ENCODE data around the gene TRIM54. TPM values are rescaled to one million over a fixed set of nuclear protein-coding genes. Genes with fewer than 3 reads are reported as not detected.

The TRIM54 gene
- total and polyA plus RNA-seq, 9 of the 15 experiments (the other 6 are each of a cell fraction or from before 2014, with no cell fraction given) = not detected

GRCh38 chr2:27353762-27354596 lies 71.8 kb downstream of the TRIM54 start (continued):
- peak; percentile 5; the same call in 1 of the 2 replicates for TF ChIP-seq ZFX (CRISPR knock-in tag; IDR thresholded peaks at IDR 0.05)
- no peak for TF ChIP-seq TAF7 (tag; IDR thresholded peaks at IDR 0.05)
- no peak for TF ChIP-seq NFXL1 (CRISPR knock-in tag; IDR thresholded peaks at IDR 0.05)
- no peak for TF ChIP-seq POLR2B (IDR thresholded peaks at IDR 0.05; ENCODE audit: low read depth, partially characterized antibody)
- TF ChIP-seq CBX8 (IDR thresholded peaks at IDR 0.05; ENCODE audit: borderline replicate concordance, extremely low read depth, low read depth, low read length, poor library complexity, severe bottlenecking) = no peak
- no peak for TF ChIP-seq ZBTB5 (IDR thresholded peaks at IDR 0.05)
- no peak for TF ChIP-seq RNF219 (CRISPR knock-in tag; IDR thresholded peaks at IDR 0.05)
- TF ChIP-seq ATF1 (CRISPR knock-in tag; IDR thresholded peaks at IDR 0.05) = no peak
- TF ChIP-seq ATF1 (tag; IDR thresholded peaks at IDR 0.05) = peak; percentile 44; the same call in 1 of the 2 replicates
- no peak for TF ChIP-seq POLR3G (IDR thresholded peaks at IDR 0.05; ENCODE audit: extremely low read depth, insufficient read length, insufficient replicate concordance)
- peak; percentile 83; the same call in 1 of the 2 replicates for TF ChIP-seq SMARCE1 (IDR thresholded peaks at IDR 0.05)
- no peak for TF ChIP-seq TAL1 (IDR thresholded peaks at IDR 0.05)
- TF ChIP-seq NFE2L1 (tag; IDR thresholded peaks at IDR 0.05; ENCODE audit: borderline replicate concordance, low read depth) = no peak
- no peak for TF ChIP-seq ZNF785 (CRISPR knock-in tag; IDR thresholded peaks at IDR 0.05)
- TF ChIP-seq CBX2 (IDR thresholded peaks at IDR 0.05; ENCODE audit: insufficient read depth, low read length, poor library complexity, severe bottlenecking) = no peak
- no peak for TF ChIP-seq ZKSCAN3 (CRISPR knock-in tag; IDR thresholded peaks at IDR 0.05)
- TF ChIP-seq ZKSCAN8 (CRISPR knock-in tag; IDR thresholded peaks at IDR 0.05) = no peak
- TF ChIP-seq HBP1 (CRISPR knock-in tag; IDR thresholded peaks at IDR 0.05) = no peak
- no peak for TF ChIP-seq DIDO1 (tag; IDR thresholded peaks at IDR 0.05; ENCODE audit: low read depth)
- TF ChIP-seq FOXA1 (IDR thresholded peaks at IDR 0.05; ENCODE audit: borderline replicate concordance) = no peak
- no peak for TF ChIP-seq ZNF507 (tag; conservative IDR thresholded peaks at IDR 0.05)
- TF ChIP-seq E2F1 (CRISPR knock-in tag; IDR thresholded peaks at IDR 0.05) = no peak
